ENCODE results near the gene CEP83. TPM values are rescaled to one million over a fixed set of nuclear protein-coding genes. Genes with fewer than 3 reads are reported as not detected.
"Not testable (repeated sequence)": the region's sequence is repeated elsewhere in the genome, so short reads cannot be mapped to it uniquely, and the experiment has no call there.

The CEP83 gene
- total and polyA plus RNA-seq, 10 donors = 6.8 to 29.0 (median 14.0) TPM

DNA sequence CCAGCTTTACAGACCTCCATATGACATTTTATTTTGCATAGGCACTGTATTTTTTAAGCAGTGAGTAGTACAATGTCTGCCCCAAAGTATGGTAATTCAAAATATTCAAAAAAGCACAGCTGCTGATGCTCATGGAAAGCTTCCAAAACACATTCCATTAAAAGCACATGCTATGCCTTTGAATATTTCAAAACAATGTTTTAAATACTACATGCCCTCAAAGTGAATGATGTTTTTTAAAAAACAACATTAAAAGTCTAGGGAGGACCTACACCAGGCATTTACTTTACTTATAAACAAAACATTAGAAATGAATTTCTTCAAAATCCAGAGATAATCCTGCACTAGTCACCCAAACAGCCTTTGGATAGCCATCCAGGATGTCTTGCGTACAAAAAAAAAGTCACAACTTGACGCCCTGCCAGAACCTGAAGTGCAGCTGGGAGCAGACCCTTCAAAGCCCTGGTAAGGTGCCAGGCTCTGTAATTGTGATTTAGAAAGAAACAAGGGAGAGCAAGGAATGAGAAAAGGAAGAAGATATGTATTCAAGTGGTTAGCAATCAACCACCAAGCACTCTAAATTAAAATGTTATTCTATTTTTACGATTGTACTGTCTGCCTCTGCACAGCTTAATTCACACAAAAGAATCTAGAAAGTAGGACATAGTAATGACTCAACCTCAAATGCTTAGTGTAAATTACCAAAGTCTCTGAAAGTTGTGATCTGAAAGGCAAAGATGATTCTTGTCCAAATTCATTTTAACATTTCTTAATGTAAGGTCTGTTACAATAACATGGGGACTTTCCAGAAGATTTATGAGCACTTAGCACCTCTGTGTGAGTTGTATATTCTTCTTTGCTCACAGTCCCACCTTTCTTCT, 31.9 kb downstream of the CEP83 start:
- no peaks in the 10 kb centered on the region for H3K27me3 ChIP-seq (replicated peaks in 1 of 7)
- peaks cover 0 to 12% (median 0%) of the 10 kb centered on the region in 6 donors for H3K36me3 ChIP-seq
- H3K27ac ChIP-seq = peak overlapping the region in 1 of 8 donors; percentile 1
- no peak overlapping the region for H3K4me3 ChIP-seq
- peaks cover 0 to 7% (median 0%) of the 10 kb centered on the region in 6 donors for H3K4me1 ChIP-seq
- intact Hi-C loops (cut with DNase I; ENCODE audit: low total_unique reads) = no loop called here
- no peak for DNase-seq
- WGBS, 5 donors = 25 to 42% (median 37%) methylated on average over 3 of the region's 3 CpGs
- peaks cover 0 to 53% (median 43%) of the 10 kb centered on the region in 8 donors for H3K9me3 ChIP-seq
- TF ChIP-seq CTCF (IDR thresholded peaks at IDR 0.05 in 8 of 11, conservative IDR thresholded peaks at IDR 0.05 in 3 of 11) (no peak), POLR2AphosphoS5 (IDR thresholded peaks at IDR 0.05) (no peak), POLR2A (IDR thresholded peaks at IDR 0.05) (no peak)

DNA sequence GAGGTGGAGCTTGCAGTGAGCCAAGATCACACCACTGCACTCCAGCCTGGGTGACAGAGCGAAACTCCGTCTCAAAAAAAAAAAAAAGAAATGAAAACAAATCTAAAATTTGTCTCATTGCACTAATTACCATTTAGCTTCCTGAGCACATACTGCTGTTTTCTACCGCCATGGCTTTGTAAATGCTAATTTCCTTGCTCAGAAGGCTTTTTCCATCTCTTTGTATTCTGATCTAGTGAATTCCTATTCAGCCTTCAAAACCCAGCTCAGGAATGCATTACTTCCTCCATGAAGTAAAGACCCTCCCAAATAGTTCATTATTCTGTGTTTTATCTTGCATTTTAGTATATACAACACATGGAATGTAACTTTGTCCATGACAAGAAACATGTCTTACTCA, 33.6 kb downstream of the CEP83 start:
- TF ChIP-seq CTCF (IDR thresholded peaks at IDR 0.05 in 8 of 11, conservative IDR thresholded peaks at IDR 0.05 in 3 of 11) (no peak), POLR2A (IDR thresholded peaks at IDR 0.05) (no peak), POLR2AphosphoS5 (IDR thresholded peaks at IDR 0.05) (no peak)
- H3K36me3 ChIP-seq = peaks cover 0 to 12% (median 0%) of the 10 kb centered on the region in 6 donors
- H3K9me3 ChIP-seq = peaks cover 3 to 61% (median 52%) of the 10 kb centered on the region in 8 donors
- no peak overlapping the region for H3K27ac ChIP-seq
- 86 to 100% (median 95%) methylated on average over 1 to 3 of the region's 3 CpGs for WGBS, 5 donors
- H3K4me1 ChIP-seq = peaks cover 0 to 7% (median 0%) of the 10 kb centered on the region in 6 donors
- intact Hi-C loops (cut with DNase I; ENCODE audit: low total_unique reads) = no loop called here
- no peak overlapping the region for H3K4me3 ChIP-seq
- no peaks in the 10 kb centered on the region for H3K27me3 ChIP-seq (replicated peaks in 1 of 7)
- DNase-seq = no peak

DNA sequence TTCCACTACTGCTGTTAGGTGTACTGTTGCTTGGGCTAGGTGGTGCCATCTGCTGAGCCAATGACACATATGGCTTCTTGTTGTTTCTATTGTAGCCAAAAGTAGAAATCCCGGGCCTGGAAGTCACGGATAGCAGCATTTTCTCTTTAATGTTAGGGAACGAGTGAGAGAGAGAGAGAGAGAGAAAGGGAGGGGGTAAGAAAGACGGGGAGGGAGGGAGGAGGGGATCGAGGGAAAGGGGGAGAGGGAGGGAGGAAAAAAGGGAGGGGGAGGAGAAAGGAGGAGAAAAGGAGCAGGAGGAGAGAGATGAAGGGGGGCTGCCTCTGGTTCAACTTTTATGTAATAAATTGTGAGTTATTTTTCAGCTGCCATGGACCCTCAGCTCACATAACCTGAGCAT, 34.8 kb downstream of the CEP83 start:
- H3K36me3 ChIP-seq = peaks cover 0 to 11% (median 0%) of the 10 kb centered on the region in 6 donors
- intact Hi-C loops (cut with DNase I; ENCODE audit: low total_unique reads); H3K27me3 ChIP-seq (replicated peaks in 1 of 7); DNase-seq; H3K4me1 ChIP-seq; H3K4me3 ChIP-seq: not testable (repeated sequence)
- WGBS, 5 donors = 90 to 100% (median 96%) methylated on average over 5 of the region's 5 CpGs
- H3K27ac ChIP-seq = peak overlapping the region in 1 of 8 donors; percentile 35
- peaks cover 3 to 61% (median 52%) of the 10 kb centered on the region in 8 donors for H3K9me3 ChIP-seq

GRCh38 chr12:94421868-94422740, 37.6 kb downstream of the CEP83 start:
- Histone ChIP-seq H3K27me3 (replicated peaks in 1 of 7) (no peaks in the 10 kb centered on the region), H3K4me3 (no peak overlapping the region), H3K4me1 (no peaks in the 10 kb centered on the region), H3K36me3 (peaks cover 0 to 11% (median 0%) of the 10 kb centered on the region in 6 donors), H3K27ac (no peak overlapping the region), H3K9me3 (peaks cover 3 to 74% (median 61%) of the 10 kb centered on the region in 8 donors)
- no peak for TF ChIP-seq POLR2A (IDR thresholded peaks at IDR 0.05)
- TF ChIP-seq POLR2AphosphoS5 (IDR thresholded peaks at IDR 0.05) = no peak
- no peak for TF ChIP-seq CTCF (IDR thresholded peaks at IDR 0.05 in 8 of 11, conservative IDR thresholded peaks at IDR 0.05 in 3 of 11)
- DNase-seq = no peak
- 94 to 100% (median 99%) methylated on average over 5 of the region's 5 CpGs for WGBS, 5 donors
- intact Hi-C loops (cut with DNase I; ENCODE audit: low total_unique reads) = no loop called here

All from spleen (tissue), 11 donors.